ENCODE results near the gene SLC13A3. TPM values are rescaled to one million over a fixed set of nuclear protein-coding genes. Genes with fewer than 3 reads are reported as not detected.

SLC13A3 gene
- total and polyA plus RNA-seq, 2 donors (not counting 3 experiments of a cell fraction or from before 2014, with no cell fraction given), result 0.11 to 0.40 TPM

GRCh38 chr20:46637427-46638133 lies 13.7 kb downstream of the SLC13A3 start:
- Histone ChIP-seq H3K4me1 (ENCODE audit: control insufficient read depth, extremely low read depth, insufficient read depth, low read length) (no peaks in the 10 kb centered on the region), H3K4me3 (replicated peaks in 1 of 3; ENCODE audit: insufficient read depth in 1 of 3, low read depth in 1 of 3, low read length in 3 of 3) (no peak overlapping the region), H3K4me2 (ENCODE audit: insufficient read depth, low read length) (no peak overlapping the region), H3K79me2 (ENCODE audit: control insufficient read depth, insufficient read depth, low read length) (no peaks in the 10 kb centered on the region), H4K20me1 (replicated peaks; ENCODE audit: control insufficient read depth, extremely low read depth, insufficient read depth, low read length) (no peaks in the 10 kb centered on the region), H3K36me3 (ENCODE audit: control insufficient read depth in 2 of 2, extremely low read depth in 1 of 2, insufficient read depth in 2 of 2, low read length in 2 of 2) (no peaks in the 10 kb centered on the region), H2AFZ (ENCODE audit: low read depth, low read length) (no peak overlapping the region), H3K9me1 (replicated peaks; ENCODE audit: control insufficient read depth, extremely low read depth, insufficient read depth, low read length) (no peaks in the 10 kb centered on the region), H3K27ac (ENCODE audit: insufficient read depth, low read depth, low read length) (no peak overlapping the region), H3K27me3 (ENCODE audit: control insufficient read depth in 2 of 2, insufficient read depth in 2 of 2, low read length in 2 of 2) (no peaks in the 10 kb centered on the region), H3K9ac (replicated peaks; ENCODE audit: extremely low read depth, insufficient read depth, low read length) (no peak overlapping the region), H3K9me3 (replicated peaks; ENCODE audit: control insufficient read depth, insufficient read depth, low read length) (no peaks in the 10 kb centered on the region)
- intact Hi-C loops (cut with micrococcal nuclease) (no loop called here), dilution Hi-C loops (cut with MboI; ENCODE audit: extremely low pct_ligation_motif_present, low sequenced_read_pairs) (no loop called here)
- DNase-seq (ENCODE audit: low read depth, low spot score) (no peak), FAIRE-seq (no peak)
- no peak for TF ChIP-seq POLR2AphosphoS5 (IDR thresholded peaks at IDR 0.05; ENCODE audit: insufficient read depth, low read depth, low read length)
- no peak for TF ChIP-seq MYC (IDR thresholded peaks at IDR 0.05; ENCODE audit: low read depth, low read length)
- no peak for TF ChIP-seq EZH2 (IDR thresholded peaks at IDR 0.05; ENCODE audit: borderline replicate concordance, low read depth, low read length, severe bottlenecking)
- TF ChIP-seq POLR2A (IDR thresholded peaks at IDR 0.05; ENCODE audit: low read depth, low read length), result no peak
- TF ChIP-seq CTCF (IDR thresholded peaks at IDR 0.05; ENCODE audit: extremely low read depth in 1 of 2, insufficient read depth in 1 of 2, low read depth in 1 of 2, low read length in 2 of 2), result no peak
- no peak for TF ChIP-seq FOS (IDR thresholded peaks at IDR 0.05; ENCODE audit: borderline replicate concordance, insufficient read depth, low read length)
- TF ChIP-seq MAX (IDR thresholded peaks at IDR 0.05; ENCODE audit: insufficient read depth, insufficient read length), result no peak
- no peak for TF ChIP-seq GATA2 (IDR thresholded peaks at IDR 0.05; ENCODE audit: insufficient read depth, insufficient read length, low read depth, low read length)
- POLR2A ChIA-PET, result no interaction called here
- BruUV-seq (replicated peaks), result no TSS peak
- CTCF ChIA-PET, result no interaction called here
